Measurements from ENCODE around the gene UNK.

UNK gene

DNA sequence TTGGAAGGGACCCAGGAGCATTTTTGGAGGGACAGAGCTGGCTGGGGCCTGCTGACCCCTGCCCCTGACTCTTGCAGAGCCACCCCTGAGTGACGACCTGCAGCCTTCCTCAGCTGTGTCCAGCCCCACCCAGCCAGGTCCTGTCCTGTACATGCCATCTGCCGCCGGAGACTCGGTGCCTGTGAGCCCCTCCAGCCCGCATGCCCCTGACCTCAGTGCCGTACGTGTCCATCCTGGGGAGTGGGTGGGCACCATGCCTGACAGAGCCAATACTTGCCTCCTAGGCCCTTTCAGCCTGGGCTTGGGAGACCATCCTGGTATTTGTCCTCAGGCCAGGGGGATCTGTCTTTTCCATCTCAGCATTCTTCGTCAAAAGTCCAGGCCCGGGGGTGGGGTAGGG is 32.1 kb downstream of the UNK start:
- DNase-seq (ENCODE audit: low read depth): no peak
- H3K4me3 ChIP-seq (ENCODE audit: low read length): no peak overlapping the region
- TF ChIP-seq, protein P1, sequence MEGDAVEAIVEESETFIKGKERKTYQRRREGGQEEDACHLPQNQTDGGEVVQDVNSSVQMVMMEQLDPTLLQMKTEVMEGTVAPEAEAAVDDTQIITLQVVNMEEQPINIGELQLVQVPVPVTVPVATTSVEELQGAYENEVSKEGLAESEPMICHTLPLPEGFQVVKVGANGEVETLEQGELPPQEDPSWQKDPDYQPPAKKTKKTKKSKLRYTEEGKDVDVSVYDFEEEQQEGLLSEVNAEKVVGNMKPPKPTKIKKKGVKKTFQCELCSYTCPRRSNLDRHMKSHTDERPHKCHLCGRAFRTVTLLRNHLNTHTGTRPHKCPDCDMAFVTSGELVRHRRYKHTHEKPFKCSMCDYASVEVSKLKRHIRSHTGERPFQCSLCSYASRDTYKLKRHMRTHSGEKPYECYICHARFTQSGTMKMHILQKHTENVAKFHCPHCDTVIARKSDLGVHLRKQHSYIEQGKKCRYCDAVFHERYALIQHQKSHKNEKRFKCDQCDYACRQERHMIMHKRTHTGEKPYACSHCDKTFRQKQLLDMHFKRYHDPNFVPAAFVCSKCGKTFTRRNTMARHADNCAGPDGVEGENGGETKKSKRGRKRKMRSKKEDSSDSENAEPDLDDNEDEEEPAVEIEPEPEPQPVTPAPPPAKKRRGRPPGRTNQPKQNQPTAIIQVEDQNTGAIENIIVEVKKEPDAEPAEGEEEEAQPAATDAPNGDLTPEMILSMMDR (IDR thresholded peaks at IDR 0.05; ENCODE audit: insufficient read depth, low read depth, low read length, missing control alignments): no peak

DNA sequence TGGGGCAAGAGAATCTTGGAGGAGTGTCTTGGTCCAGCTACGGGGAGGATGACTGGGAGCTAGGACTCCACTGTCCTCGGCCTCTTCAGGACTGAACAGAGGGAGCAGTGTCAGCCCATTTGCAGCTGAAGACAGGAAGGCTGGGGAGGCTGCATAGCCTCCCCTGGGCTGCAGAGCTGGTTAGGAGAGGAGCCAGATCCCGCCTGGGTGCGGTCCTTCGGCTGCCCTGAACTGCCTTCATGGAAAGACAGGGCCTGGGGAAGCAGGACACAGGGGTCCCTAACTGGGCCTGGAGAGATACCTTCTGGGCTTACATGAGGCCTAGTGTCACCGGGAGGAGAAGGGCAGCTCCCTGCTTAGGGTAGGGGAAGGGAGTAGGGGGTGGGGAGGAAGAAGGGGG is 33.0 kb downstream of the UNK start:
- DNase-seq (ENCODE audit: low read depth): no peak
- H3K4me3 ChIP-seq (ENCODE audit: low read length): no peak overlapping the region
- TF ChIP-seq, protein P1 (IDR thresholded peaks at IDR 0.05; ENCODE audit: insufficient read depth, low read depth, low read length, missing control alignments): no peak

DNA sequence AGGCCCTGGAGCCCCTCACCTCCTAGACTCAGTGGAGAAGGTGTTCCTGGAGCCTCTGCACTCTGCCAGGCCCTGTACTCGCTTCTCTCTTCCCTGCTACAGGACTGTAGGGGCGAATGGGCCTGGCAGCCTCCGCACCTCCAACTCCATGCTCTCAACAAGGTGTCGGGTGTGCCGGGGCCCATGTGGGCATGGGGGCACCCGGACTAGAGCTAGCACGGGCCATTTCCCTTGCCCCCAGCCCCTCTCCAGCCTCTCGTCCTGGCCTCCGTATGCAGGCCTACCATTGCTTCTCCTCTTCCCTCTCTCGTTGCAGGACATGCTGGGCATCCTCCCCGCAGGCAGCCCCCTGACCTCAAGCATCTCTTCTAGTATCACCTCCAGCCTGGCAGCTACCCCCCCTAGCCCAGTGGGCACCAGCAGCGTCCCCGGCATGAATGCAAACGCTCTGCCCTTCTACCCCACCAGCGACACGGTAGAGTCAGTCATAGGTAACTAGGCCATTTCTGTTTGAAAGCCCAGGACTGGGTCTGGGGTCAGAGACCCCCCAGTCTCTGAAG is 33.8 kb downstream of the UNK start:
- TF ChIP-seq, protein P1 (IDR thresholded peaks at IDR 0.05; ENCODE audit: insufficient read depth, low read depth, low read length, missing control alignments): no peak
- no peak for DNase-seq (ENCODE audit: low read depth)
- H3K4me3 ChIP-seq (ENCODE audit: low read length): no peak overlapping the region

DNA sequence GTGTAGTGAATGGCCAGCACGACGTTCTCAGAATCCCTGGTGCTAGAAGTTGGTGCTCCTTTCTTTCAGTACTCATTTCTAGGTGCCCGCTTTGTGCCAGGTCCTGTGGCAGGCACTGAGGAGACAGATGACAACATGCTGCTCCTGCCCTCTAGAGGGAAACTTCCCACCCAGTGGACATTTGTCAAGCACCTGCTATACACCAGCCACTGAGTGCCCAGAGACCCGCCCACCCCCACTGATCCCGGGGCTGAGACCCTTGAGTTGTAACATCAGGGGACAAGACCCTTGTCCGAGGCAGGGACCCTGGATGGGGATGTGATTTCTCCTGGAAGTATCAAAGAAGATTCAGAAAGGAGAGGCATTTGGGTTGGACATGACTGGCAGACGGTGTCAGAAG is 34.5 kb downstream of the UNK start:
- TF ChIP-seq, protein P1 (IDR thresholded peaks at IDR 0.05; ENCODE audit: insufficient read depth, low read depth, low read length, missing control alignments): peak; percentile 22
- H3K4me3 ChIP-seq (ENCODE audit: low read length): no peak overlapping the region
- DNase-seq (ENCODE audit: low read depth): peak; percentile 30

DNA sequence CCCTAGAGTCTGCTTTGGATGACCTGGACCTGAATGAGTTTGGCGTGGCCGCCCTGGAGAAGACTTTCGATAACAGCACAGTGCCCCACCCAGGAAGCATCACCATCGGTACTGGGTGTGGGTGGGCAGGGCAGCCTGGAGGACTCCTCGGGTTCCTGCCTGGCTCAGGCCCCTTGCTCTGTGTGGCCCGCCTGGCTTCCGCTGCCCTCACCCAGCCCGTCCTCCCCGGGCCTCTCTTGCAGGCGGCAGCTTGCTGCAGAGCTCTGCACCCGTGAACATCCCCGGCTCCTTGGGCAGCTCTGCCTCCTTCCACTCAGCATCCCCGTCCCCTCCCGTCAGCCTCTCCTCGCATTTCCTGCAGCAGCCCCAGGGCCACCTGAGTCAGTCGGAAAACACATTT is 35.1 kb downstream of the UNK start:
- no peak overlapping the region for H3K4me3 ChIP-seq (ENCODE audit: low read length)

DNA sequence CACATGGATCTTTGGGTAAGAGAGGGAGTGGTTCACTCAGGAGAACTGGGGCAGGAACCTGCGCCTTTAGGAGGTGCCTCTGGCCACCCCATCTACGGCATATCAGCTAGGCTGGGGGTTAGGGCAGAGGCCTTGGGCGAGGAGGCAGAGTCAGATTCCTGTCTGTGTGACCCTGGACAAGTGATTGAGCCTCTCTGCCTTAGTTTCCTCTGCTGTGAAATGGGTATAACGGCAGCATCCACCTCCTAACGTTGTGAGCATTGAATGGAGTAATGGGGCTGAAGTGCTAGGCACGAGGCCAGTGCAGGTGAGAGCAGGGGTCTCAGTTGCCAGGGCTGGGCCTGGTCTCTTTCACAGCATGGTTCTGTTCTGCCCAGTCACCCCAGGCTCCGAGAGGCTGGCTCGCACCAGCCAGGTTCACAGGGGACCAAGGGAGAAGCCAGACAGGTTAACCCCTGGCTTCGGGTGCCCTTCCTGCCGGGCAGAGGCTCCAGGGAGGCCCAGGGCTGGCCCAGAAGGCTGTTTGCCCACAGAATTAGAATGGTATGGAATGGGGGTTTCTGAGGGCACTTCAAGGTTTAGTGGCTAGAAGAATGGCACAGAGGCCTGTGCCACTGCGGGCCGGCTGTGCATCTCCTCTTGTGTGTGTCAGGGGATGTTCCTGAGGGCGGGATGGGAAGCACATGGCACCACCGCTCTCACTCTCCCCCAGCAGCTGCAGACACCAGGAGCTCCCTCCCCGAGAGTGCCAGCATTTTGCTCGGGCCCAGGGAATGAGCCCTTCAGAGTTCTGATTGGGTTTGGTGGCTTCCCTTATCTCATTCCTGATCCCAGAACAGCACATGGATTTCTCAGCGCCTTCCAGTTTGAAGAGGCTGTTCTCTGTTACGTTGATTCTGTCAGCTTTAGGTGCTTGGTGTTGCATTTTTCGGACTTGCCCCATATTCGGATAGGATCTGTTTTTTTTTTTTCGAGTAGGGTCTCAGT is 35.8 kb downstream of the UNK start:
- TF ChIP-seq, protein P1 (IDR thresholded peaks at IDR 0.05; ENCODE audit: insufficient read depth, low read depth, low read length, missing control alignments): no peak
- H3K4me3 ChIP-seq (ENCODE audit: low read length): no peak overlapping the region
- no peak for DNase-seq (ENCODE audit: low read depth)

More for the DNA sequence above, 35.1 kb downstream of the UNK start:
- TF ChIP-seq, protein P1 (IDR thresholded peaks at IDR 0.05; ENCODE audit: insufficient read depth, low read depth, low read length, missing control alignments): no peak
- DNase-seq (ENCODE audit: low read depth): no peak
